ENCODE data around the gene PROSER2.
"Not testable (repeated sequence)": the region's sequence is repeated elsewhere in the genome, so short reads cannot be mapped to it uniquely, and the experiment has no call there.

The PROSER2 gene

DNA sequence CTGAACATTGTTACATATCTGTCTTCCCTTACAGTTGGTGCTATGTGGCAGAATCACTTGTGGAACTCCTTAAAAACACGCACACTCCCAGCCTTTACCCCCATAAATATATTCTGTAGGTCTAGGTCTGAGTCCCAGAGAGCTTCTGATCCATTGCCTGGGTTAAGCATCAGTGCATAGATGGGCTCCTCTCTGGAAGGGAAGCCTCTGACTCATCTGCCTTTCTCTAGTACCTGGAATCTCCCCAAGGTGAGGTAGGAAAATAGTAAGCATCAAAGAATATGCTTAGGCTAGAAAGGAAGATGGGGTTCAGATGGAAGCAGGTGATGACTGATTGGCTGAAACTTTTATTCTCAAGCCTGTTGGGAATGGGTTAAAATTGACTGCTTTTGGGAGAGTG lies 26.1 kb downstream of the PROSER2 start:
- no peak overlapping the region for H3K9ac ChIP-seq (ENCODE audit: low read length)
- H3K4me3 ChIP-seq (ENCODE audit: low read length) = no peak overlapping the region
- no peaks in the 10 kb centered on the region for H3K27me3 ChIP-seq (ENCODE audit: control insufficient read depth, insufficient read depth, low read length)
- no peaks in the 10 kb centered on the region for H3K36me3 ChIP-seq (ENCODE audit: control insufficient read depth, insufficient read depth, low read length)
- no peak overlapping the region for H3K27ac ChIP-seq (ENCODE audit: low read depth, low read length)
- no peaks in the 10 kb centered on the region for H3K4me1 ChIP-seq (ENCODE audit: control insufficient read depth, insufficient read depth, low read length)

DNA sequence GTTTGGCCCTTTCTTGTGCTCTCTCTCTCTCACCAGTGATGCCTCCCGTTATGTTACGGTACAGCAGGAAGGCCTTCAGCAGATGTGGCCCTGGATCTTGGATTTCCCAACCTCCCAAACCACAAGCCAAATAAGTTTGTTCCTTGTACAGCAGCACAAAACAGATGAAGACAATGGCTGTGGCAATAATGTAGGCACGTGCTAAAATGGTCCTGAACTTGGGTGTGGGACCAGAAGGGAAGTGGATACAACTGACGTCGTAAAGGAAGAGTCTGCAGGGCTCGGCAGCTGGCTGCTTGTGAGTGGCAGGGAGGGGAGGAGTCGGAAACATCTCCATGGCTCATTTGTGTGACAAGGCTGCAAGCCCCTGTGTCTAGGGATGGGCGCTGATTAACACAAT lies 26.8 kb downstream of the PROSER2 start:
- H3K4me1 ChIP-seq (ENCODE audit: control insufficient read depth, insufficient read depth, low read length) = no peaks in the 10 kb centered on the region
- no peak overlapping the region for H3K27ac ChIP-seq (ENCODE audit: low read depth, low read length)
- no peaks in the 10 kb centered on the region for H3K27me3 ChIP-seq (ENCODE audit: control insufficient read depth, insufficient read depth, low read length)
- no peak overlapping the region for H3K4me3 ChIP-seq (ENCODE audit: low read length)
- no peak overlapping the region for H3K9ac ChIP-seq (ENCODE audit: low read length)
- no peaks in the 10 kb centered on the region for H3K36me3 ChIP-seq (ENCODE audit: control insufficient read depth, insufficient read depth, low read length)

DNA sequence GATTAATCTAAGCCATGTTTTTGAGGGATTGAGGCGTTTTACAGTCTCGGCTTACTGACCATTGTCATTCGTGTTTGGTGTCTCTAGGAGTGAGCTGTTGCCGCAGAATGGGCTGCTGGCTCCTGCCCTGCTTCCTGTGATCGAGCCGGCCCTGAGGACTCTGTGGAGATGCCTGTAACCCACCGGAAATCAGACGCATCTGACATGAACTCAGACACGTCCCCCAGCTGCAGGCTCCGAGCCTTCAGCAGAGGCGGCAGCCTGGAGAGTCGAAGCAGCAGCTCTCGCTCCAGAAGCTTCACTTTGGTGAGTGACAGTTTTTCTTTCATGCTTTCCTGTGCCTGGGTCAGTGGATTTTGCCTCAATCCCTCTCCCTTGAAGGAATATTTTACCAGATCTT lies 28.8 kb downstream of the PROSER2 start:
- H3K36me3 ChIP-seq (ENCODE audit: control insufficient read depth, insufficient read depth, low read length) = no peaks in the 10 kb centered on the region
- no peak overlapping the region for H3K4me3 ChIP-seq (ENCODE audit: low read length)

DNA sequence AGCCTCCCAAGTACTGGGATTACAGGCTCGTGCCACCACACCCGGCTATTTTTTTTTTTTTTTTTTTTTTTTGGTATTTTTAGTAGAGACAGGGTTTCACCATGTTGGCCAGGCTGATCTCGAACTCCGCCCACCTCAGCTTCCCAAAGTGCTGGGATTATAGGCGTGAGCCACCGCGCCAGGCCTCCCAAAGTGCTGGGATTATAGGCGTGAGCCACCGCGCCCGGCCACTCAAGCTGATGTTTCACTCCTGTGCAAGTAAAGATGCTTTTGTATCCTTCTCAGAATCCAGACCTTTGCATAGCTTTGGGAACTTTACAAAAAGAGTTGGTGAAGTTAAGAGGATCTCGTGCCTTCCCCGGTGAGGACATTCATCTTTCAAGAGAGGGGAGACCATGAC lies 29.5 kb downstream of the PROSER2 start:
- not testable (repeated sequence) for H3K9ac ChIP-seq (ENCODE audit: low read length); H3K4me1 ChIP-seq (ENCODE audit: control insufficient read depth, insufficient read depth, low read length); H3K27me3 ChIP-seq (ENCODE audit: control insufficient read depth, insufficient read depth, low read length); H3K36me3 ChIP-seq (ENCODE audit: control insufficient read depth, insufficient read depth, low read length); H3K4me3 ChIP-seq (ENCODE audit: low read length); H3K27ac ChIP-seq (ENCODE audit: low read depth, low read length)

More for the DNA sequence above, 28.8 kb downstream of the PROSER2 start:
- H3K27me3 ChIP-seq (ENCODE audit: control insufficient read depth, insufficient read depth, low read length) = no peaks in the 10 kb centered on the region
- no peak overlapping the region for H3K27ac ChIP-seq (ENCODE audit: low read depth, low read length)
- no peak overlapping the region for H3K9ac ChIP-seq (ENCODE audit: low read length)
- H3K4me1 ChIP-seq (ENCODE audit: control insufficient read depth, insufficient read depth, low read length) = no peaks in the 10 kb centered on the region

DNA sequence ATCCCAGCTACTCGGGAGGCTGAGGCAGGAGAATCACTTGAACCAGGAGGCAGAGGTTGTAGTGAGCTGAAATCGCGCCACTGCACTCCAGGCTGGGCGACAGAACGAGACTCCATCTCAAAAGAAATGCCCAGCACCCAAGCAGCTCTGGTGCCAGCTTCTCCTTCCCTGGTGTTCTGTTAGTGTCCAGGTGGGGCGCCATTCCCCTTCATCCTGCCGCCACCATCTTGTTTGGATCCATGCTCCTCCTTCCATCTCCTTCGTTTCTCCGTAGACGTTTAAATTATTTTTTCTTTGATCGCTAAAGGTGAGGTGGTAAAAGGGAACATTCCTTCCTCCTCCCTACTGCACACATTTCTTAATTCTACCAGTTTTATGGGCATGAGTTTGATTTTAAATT lies 30.3 kb downstream of the PROSER2 start:
- H3K9ac ChIP-seq (ENCODE audit: low read length) = no peak overlapping the region
- no peaks in the 10 kb centered on the region for H3K36me3 ChIP-seq (ENCODE audit: control insufficient read depth, insufficient read depth, low read length)
- no peaks in the 10 kb centered on the region for H3K4me1 ChIP-seq (ENCODE audit: control insufficient read depth, insufficient read depth, low read length)
- H3K27me3 ChIP-seq (ENCODE audit: control insufficient read depth, insufficient read depth, low read length) = no peaks in the 10 kb centered on the region
- H3K27ac ChIP-seq (ENCODE audit: low read depth, low read length) = no peak overlapping the region
- H3K4me3 ChIP-seq (ENCODE audit: low read length) = no peak overlapping the region

DNA sequence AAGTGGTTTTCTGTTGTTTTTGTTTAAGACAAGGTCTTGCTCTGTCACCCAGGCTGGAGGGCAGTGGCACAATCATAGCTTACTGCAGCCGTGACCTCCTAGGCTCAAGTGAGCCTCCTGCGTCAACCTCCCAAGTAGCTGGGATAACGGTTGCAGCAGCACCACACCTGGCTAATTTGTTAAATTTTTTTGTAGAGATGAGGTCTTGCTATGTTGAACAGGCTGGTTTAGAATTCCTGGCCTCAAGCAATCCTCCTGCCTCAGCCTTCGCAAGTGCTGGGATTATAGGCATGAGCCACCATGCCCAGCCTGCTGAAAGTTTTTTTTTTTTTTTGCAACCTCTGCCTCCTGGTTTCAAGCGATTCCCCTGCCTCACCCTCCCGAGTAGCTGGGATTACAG lies 31.1 kb downstream of the PROSER2 start:
- Histone ChIP-seq H3K4me1 (ENCODE audit: control insufficient read depth, insufficient read depth, low read length) (no peaks in the 10 kb centered on the region), H3K27me3 (ENCODE audit: control insufficient read depth, insufficient read depth, low read length) (no peaks in the 10 kb centered on the region), H3K4me3 (ENCODE audit: low read length) (no peak overlapping the region), H3K9ac (ENCODE audit: low read length) (no peak overlapping the region), H3K27ac (ENCODE audit: low read depth, low read length) (no peak overlapping the region), H3K36me3 (ENCODE audit: control insufficient read depth, insufficient read depth, low read length) (no peaks in the 10 kb centered on the region)

DNA sequence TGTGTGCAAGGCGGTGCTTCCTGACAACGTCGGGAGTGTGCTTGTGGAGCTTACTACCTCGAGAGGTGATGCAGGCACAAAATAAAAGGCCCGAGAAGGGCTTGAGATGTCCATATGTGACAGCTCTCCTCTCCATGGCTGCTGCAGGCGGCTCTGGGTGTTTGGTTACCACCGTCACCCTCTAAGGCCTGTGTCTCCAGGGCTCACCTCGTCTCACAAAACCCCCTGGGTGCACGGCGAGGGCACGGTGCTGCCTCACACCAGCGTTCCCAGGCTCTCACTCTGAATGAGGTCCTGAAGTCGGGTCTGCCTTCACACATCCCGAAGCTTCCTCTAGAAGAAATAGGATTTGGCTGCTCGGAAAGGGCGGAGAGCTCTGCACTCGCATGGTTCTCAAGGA lies 32.9 kb downstream of the PROSER2 start:
- H3K4me1 ChIP-seq (ENCODE audit: control insufficient read depth, insufficient read depth, low read length) = no peaks in the 10 kb centered on the region
- H3K4me3 ChIP-seq (ENCODE audit: low read length) = no peak overlapping the region
- no peaks in the 10 kb centered on the region for H3K27me3 ChIP-seq (ENCODE audit: control insufficient read depth, insufficient read depth, low read length)
- no peak overlapping the region for H3K9ac ChIP-seq (ENCODE audit: low read length)
- H3K27ac ChIP-seq (ENCODE audit: low read depth, low read length) = no peak overlapping the region
- no peaks in the 10 kb centered on the region for H3K36me3 ChIP-seq (ENCODE audit: control insufficient read depth, insufficient read depth, low read length)

DNA sequence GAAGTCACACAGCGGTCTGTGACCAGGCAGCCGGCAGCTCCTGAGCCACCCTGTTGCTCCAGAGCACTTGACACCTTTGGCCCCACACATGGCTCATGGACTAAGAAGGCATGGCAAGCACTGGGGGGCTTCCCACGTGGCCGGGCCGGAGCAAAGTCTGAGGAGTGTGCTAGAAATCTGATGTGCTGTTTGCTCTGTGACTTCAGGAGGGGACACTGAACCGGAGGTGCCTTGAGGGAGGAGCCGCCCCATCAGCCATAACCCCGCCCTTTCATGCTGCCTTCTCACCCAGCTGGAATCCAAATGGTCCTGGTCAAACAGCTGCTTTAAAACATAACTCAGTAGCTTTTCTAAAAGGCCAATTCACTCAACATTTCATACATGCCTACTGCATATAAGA lies 33.5 kb downstream of the PROSER2 start:
- Histone ChIP-seq H3K4me1 (ENCODE audit: control insufficient read depth, insufficient read depth, low read length) (no peaks in the 10 kb centered on the region), H3K27me3 (ENCODE audit: control insufficient read depth, insufficient read depth, low read length) (no peaks in the 10 kb centered on the region), H3K9ac (ENCODE audit: low read length) (no peak overlapping the region), H3K36me3 (ENCODE audit: control insufficient read depth, insufficient read depth, low read length) (no peaks in the 10 kb centered on the region), H3K27ac (ENCODE audit: low read depth, low read length) (no peak overlapping the region), H3K4me3 (ENCODE audit: low read length) (no peak overlapping the region)

DNA sequence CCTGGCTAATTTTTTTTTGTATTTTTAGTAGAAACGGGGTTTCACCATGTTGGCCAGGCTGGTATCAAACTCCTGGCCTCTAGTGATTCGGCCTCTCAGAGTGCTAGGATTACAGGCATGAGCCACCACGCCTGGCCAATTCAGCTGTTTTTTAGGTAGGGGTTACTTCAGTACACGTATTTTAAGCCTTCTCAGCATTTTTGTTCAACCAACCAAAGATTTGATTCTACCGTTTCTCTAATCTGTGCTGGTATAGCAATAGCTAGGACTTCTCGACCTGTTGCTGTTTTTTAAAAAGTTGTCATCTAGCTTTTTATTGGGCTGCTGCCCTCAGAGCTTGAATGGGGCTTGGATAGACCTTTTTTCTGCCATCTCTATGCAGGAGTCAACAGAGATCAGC lies 34.9 kb downstream of the PROSER2 start:
- no peaks in the 10 kb centered on the region for H3K36me3 ChIP-seq (ENCODE audit: control insufficient read depth, insufficient read depth, low read length)
- no peaks in the 10 kb centered on the region for H3K27me3 ChIP-seq (ENCODE audit: control insufficient read depth, insufficient read depth, low read length)
- no peak overlapping the region for H3K9ac ChIP-seq (ENCODE audit: low read length)
- no peaks in the 10 kb centered on the region for H3K4me1 ChIP-seq (ENCODE audit: control insufficient read depth, insufficient read depth, low read length)
- H3K4me3 ChIP-seq (ENCODE audit: low read length) = no peak overlapping the region
- no peak overlapping the region for H3K27ac ChIP-seq (ENCODE audit: low read depth, low read length)

DNA sequence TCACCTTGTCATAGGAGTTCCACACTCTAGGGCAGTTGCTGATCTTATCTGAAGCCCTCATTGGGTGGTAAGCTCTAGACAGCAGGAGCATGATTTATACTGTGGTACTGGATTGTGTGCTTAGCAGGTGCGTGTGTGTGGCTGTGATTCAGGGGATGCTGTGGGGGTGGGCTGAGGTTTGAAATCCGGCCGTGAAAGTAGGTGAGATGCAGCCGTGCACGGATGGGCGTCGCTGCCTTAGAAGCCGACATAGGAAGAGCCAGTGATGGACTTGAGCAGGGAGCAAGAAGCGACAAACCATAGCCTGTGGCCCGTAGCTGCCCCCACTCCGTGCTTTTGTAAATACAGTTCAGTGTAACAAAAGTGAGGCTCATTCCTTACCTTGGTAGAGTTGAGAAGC lies 38.2 kb downstream of the PROSER2 start:
- Histone ChIP-seq H3K4me3 (ENCODE audit: low read length) (no peak overlapping the region), H3K36me3 (ENCODE audit: control insufficient read depth, insufficient read depth, low read length) (no peaks in the 10 kb centered on the region), H3K9ac (ENCODE audit: low read length) (no peak overlapping the region), H3K4me1 (ENCODE audit: control insufficient read depth, insufficient read depth, low read length) (no peaks in the 10 kb centered on the region), H3K27me3 (ENCODE audit: control insufficient read depth, insufficient read depth, low read length) (no peaks in the 10 kb centered on the region), H3K27ac (ENCODE audit: low read depth, low read length) (no peak overlapping the region)

DNA sequence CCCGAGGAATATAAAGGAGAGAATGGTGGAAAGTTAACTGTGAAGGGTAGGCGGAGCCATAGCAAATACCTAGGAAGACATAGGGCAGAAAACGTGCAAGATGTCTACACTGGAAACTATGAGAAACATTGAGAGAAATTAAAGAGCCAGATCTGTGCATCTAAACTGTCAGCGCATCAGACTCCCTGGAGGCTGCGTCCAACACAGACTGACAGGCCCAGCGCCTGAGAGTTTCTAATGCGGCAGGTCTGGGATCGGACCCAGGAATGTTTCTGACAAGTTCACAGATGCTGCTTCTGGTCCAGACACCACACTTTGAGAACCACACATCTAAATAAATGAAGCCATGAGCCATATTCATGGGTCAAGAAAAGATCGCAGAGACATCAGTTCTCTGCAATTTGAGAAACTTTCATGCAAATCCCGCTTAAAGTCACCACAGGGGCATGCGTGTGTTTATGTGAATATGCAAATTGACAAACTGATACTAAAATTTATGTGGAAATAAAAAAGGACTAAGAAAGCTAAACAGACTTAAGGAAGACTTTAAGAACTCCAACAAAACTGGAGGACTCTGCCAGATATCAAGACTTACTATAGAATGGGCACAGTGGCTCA lies 38.8 kb downstream of the PROSER2 start:
- Histone ChIP-seq H3K4me3 (ENCODE audit: low read length) (no peak overlapping the region), H3K4me1 (ENCODE audit: control insufficient read depth, insufficient read depth, low read length) (no peaks in the 10 kb centered on the region), H3K36me3 (ENCODE audit: control insufficient read depth, insufficient read depth, low read length) (no peaks in the 10 kb centered on the region), H3K9ac (ENCODE audit: low read length) (no peak overlapping the region), H3K27me3 (ENCODE audit: control insufficient read depth, insufficient read depth, low read length) (no peaks in the 10 kb centered on the region), H3K27ac (ENCODE audit: low read depth, low read length) (no peak overlapping the region)

DNA sequence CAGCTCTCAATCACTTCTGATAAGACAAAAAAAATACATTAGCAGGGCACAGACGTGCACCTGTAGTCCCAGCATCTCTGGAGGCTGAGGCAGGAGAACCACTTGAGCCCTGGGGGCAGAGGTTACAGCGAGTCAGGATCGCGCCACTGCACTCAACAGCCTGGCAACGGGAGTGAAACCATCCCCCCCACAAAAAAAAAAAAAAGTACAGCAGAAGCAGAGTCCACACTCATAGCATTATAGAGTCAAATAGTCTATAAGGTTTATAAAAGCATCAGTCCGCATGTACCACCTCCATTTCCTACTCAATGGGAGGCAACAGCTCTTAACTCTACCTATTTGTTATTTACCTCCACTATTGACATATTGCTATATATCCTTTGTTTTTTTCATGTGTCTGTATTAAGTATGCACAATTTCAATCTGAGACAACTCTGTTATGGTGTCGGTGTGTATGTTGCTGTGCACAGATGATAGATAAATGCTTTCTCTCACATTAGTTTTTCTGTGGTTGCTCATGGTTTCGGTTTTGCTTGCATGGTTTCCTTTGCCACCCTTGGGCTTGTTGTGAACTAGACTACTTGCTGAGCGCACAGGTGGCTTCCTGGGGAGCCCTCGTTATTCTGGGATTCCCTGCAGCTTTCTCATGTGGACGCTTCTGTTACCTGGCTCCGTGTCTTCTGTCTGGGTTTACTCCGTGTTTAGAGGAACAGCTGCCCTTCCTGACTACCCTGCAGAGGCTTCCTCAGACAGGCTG lies 40.4 kb downstream of the PROSER2 start:
- Histone ChIP-seq H3K27ac (ENCODE audit: low read depth, low read length) (no peak overlapping the region), H3K4me3 (ENCODE audit: low read length) (no peak overlapping the region), H3K36me3 (ENCODE audit: control insufficient read depth, insufficient read depth, low read length) (no peaks in the 10 kb centered on the region)

DNA sequence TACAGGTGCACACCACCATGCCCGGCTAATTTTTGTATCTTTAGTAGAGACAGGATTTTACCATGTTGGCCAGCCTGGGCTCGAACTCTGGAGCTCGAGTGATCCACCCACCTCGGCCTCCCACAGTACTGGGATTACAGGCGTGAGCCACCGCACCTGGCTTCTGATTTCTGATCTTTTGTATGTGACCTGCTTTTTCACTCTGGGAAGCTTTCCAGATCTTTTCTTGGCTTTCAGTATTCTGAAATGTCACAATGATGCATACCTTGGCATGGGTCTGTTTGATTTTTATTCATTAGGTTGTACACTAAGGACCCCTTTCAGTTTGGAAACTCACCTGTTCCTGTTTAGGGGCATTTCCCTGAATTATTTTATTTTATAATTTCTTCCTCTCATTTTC lies 41.6 kb downstream of the PROSER2 start:
- Histone ChIP-seq H3K27ac (ENCODE audit: low read depth, low read length) (no peak overlapping the region), H3K36me3 (ENCODE audit: control insufficient read depth, insufficient read depth, low read length) (no peaks in the 10 kb centered on the region), H3K4me1 (ENCODE audit: control insufficient read depth, insufficient read depth, low read length) (no peaks in the 10 kb centered on the region), H3K9ac (ENCODE audit: low read length) (no peak overlapping the region), H3K4me3 (ENCODE audit: low read length) (no peak overlapping the region), H3K27me3 (ENCODE audit: control insufficient read depth, insufficient read depth, low read length) (no peaks in the 10 kb centered on the region)

More for the DNA sequence above, 40.4 kb downstream of the PROSER2 start:
- Histone ChIP-seq H3K27me3 (ENCODE audit: control insufficient read depth, insufficient read depth, low read length) (no peaks in the 10 kb centered on the region), H3K4me1 (ENCODE audit: control insufficient read depth, insufficient read depth, low read length) (no peaks in the 10 kb centered on the region), H3K9ac (ENCODE audit: low read length) (no peak overlapping the region)

Measured in rectal smooth muscle tissue (tissue), 1 donor.